ENCODE measurements around the gene MICU2.
A peak's percentile ranks its signal among the peaks of the same experiment; 100 is the strongest.

MICU2 gene

DNA sequence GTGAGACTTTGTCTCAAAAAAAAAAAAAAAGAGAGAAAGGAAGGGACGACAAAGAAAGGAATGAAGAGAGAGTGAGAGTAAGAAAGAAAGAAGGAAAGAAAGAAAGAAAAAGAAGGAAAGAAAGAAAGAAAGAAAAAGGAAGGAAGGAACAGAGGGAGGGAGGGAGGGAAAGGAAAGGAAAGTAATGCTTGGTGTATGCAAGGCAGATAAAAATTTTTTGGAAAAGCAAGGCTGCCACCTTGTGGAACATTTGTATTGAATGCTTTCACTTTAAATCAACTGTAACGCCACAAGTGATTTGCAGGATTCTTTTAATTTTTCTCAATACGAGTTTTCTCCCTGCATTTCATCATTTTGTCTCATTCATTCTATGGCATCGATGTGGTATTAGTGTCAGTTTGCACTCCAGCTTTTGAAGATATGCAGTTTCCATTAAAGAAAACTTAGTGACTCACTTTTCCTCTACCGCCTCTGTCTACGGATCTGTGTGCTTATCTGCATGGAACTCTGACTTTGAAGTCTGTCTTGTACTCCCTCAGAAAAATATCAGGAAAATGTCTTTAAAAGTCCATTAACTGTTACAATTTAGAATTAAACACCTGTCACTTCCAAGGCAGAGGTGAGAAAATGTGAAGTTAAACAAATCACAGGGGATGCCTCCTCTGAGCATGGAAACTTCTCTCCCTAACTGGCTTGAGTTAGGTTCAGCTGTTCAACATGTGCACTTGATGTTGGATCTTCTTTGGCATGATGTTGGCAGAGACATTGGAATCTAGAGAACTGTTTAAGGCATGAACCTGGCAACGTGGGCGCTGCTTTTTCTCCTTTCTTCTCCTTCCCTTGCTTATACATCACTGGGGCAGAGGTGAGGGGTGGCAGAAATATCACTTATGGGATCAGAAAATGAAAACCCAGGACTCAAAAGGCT is 124.8 kb downstream of the MICU2 start:
- peak; percentile 7 for DNase-seq

DNA sequence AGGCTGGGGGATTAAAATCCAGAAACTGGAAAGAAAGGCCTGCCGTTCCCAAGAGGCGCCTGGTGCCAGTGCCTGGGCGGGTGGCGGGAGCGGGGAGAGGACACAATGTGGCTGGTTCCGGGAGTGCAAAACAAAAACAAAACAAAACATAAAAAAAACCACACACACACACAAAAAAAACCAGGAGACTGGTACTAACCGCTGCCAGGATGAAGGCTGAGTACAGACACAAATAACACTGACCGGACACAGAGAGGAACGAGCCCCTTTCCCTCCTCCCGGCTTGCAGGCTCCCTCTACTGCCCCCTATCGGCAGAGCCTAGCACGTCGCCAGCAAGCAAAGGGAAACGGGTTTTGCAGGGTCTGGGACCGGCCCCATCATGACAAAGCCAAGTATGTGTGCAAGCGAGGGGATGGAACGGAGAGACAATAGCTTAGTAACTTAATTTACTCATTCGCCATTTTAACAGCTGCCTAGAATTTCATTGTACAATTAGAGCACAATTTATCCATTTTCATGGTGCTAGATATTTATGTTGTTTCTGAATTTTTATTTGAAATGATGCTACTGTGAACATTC is 127.0 kb downstream of the MICU2 start:
- peak; percentile 47 for DNase-seq

DNA sequence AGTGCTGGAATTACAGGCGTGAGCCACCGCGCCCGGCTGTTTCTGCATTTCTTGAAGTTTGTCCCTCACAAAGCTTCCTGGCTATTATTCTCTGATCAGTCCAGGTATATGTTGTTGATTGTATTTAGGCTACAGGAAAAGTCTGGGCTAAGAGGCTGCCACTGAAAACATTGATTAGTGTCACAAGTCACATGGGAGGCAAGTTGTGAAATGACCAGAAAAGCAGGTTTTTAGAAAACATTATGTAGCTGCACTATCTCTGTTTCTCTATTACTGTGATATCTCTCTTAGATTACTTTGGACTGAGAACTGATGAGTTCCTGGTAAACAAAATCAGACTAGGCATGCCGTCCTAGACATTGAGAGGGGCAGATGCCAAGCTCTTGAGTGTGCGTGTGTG is 128.9 kb downstream of the MICU2 start:
- DNase-seq = no peak

DNA sequence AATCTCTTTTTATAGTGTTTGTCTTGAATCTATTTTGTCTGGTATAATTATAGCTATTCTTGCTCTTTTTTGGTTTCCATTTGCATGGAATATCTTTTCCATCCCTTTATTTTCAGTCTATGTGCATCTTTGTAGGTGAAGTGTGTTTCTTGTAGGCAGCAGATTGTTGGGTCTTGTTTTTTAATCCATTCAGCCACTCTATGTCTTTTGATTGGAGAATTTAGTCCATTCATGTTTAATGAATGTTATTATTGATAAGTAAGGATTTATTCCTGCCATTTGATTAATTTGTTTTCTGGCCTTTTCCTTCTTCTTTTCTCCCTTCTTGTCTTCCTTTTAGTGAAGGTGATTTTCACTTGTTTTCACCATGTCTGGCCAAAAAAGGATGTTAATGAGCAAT is 133.2 kb downstream of the MICU2 start:
- DNase-seq = no peak

DNA sequence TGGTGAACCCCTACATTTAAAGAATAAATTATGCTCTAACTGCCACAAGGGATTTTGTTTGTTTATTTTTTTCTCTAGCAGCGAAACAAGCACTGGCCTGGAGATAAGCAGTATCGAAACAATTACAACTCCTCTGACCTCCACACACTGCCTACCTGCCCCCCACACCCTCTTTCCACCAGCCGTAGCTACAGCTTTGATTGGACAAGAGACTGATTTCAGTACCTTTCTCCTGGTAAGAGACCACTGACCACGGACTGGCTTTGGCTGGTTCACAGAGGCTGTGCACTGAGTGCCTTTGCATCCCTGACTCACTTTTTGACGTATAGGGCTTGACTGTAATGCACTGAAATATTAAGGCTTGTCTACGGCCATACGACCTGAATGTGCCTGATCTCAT is 137.4 kb downstream of the MICU2 start:
- DNase-seq = no peak

DNA sequence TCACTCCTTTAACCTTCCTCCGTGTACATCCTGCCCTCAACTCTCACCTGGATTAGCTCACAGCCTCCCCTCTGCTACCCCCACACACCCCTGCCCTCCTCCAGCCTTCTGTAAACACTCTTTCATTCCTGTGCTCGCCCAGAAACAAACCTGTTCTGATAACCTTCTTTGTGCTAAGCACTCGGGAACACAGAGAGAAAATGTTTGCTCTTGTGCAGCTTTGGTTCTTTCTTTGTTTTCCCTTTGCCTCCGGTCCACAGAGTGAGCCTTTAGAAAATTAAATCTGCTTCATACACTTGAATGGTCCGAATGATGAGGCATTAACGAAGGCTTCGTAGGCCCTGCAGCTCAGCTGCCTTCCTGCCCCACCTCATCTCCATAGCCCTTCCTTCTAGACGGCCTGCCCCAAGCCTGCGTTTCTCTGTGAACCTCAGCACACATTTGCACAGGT is 138.2 kb downstream of the MICU2 start:
- DNase-seq = peak; percentile 35

DNA sequence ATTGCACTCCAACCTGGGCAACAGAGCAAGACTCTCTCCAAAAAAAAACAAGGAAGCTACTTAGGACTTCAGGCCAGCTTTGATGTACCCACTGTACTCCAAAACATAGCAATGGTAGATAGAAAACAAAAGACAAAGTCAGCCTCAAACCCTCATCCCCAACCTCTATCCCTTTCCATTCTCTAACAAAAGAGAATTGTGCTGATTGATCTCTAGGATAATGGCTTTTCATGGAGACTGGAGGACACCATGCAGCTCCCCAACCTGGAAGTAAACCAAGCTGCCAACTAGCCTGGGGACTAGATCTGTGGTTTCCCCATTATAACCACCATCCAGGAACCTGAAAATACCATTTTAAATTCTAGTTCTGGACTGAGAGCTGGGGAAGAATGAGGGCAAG is 140.5 kb downstream of the MICU2 start:
- no peak for DNase-seq

DNA sequence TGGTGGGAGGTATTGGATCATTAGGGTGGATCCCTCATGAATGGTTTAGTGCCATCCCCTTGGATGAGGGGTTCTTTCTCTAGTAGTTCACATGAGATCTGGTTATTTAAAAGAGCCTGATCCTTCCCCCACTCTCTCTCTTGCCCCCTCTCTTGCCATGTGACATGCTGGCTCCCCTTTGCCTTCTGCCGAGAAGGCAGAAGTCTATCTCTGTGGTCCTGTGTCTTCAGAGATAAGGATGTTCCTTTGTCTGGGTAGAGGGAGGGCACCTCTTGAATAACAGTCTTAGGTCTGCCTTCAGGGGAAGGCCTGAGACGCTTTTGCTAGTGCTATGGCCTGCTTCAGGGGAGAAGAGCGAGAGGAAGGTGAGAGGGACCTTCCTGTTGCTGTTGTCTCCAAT is 142.8 kb downstream of the MICU2 start:
- no peak for DNase-seq

DNA sequence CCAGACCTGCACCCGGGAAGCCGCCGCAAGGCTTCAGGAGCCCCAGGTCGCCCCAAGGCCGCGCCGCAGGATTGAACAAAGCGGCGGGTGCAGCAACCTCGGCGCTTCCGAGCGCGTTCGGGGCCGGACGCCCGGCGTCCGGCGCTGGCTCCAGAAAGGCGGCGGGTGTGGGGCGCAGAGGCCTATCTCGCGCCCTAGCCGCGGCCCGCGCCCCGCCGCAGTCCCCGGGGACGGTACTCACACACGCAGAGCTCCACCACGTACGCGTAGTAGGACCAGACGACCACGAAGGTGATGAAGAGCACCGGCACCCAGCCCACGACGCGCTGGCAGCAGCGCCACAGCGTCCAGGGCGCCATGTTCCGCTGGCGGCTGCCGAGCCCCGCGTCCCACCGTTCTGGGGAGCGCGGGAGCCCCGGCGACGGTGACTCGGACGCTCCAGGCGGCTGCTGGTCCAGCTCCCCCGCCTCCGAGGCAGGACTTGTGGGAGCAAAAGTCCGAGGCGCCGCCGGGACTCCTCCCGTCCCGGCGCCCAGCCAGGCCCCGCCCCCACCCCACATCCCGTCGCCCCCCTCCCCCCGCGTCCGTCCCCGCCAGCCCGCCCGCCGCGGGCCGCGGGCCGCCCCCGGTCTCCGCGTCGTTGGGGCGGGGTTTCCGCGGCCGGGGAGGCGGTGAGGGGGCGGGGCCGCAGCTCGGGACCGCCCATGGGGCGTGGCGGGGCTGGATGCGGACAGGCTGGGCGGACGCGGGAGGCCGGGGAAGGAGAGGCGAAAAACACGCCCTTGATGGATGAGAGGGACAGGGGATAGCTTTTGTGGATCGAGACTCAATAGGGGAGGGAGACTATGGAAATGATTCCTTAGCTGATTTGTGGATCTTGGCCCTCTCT is 144.9 kb downstream of the MICU2 start, which contains the start of gene ZDHHC20:
Gene ZDHHC20 (minus strand): TSS at position 491 of the 889 bp plus-strand sequence. CDS start 132 bp downstream, at position 359.
- DNase-seq = no peak

DNA sequence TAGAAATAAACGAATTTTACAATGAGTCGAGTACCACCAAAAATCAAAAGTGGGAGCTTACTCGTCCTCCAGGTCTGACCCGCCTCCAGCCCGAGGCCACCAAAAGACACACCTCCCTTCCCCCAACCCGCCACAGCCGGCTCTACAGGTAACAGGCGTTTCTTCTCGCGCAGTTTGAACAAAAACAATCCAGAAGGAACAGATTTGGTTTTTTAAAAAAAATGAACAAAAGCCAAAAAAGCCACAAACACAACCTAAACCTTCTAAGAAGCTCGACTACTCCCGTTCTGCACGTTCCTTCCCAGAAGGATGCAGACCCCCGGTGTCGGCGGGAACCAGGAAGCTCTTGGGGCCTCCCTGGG is 145.5 kb downstream of the MICU2 start:
- peak; percentile 11 for DNase-seq

DNA sequence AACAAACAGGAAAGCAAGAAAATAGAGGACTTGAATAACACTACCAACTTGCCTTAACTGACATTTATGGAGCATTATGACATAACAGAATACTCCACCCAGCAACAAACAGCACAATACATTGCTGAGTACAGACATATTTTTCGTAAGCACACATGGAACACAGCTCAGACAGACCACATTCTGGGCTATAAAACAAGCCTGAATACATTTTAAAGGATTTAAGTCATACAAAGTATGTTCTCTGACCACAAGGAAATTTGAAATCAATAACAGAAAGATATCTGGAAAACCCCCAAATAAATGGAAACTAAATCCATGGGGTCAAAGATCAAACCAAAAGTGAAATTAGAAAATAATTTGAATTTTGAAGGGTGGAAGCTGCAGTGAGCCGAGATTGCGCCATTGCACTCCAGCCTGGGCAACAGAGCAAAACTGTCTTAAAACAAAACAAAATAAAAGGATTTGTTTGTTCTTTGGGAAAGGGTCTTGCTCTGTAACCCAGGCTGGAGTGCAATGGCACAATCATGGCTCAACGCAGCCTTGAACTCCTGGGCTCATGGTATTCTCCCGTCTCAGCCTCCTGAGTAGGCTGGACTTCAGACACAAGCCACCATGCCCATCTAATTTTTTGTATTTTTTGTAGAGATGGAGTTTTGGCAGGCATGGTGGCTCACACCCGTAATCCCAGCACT is 150.4 kb downstream of the MICU2 start:
- DNase-seq = no peak

DNA sequence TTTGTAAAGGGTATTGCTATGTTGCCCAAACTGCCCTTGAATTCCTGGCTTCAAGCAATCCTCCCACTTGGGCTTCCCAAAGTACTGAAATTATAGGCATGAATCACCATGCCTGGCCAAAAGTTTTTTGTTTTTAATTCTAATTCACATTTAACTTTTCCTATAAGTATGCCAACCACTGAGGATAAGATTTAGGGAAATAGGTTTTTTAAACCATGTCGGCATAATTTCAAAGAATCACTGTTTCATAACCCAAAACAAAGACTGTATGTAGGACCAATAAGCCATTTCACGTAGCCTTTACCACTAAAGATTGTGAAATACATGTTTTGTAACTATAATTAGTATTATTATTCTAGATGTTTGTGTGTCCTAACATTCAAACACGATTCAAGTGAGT is 153.0 kb downstream of the MICU2 start:
- DNase-seq = no peak

DNA sequence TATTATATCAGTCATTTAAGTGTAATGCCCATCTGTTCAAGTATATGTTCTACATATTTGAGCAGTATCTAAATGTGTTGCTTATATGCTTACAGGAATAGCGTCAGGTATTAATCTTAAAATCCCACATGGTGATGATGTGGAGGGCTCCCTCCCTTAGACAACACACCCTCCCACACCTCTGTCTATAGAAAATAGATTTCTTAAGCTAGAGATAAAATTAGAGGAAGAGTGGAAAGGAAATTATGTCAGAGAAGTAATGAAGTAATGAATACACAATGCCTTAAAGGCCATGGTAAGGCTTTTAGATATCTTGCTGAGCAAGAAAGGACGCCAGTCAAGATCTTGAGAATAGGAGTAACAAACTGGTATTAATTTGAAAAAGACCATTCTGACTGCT is 157.3 kb downstream of the MICU2 start:
- no peak for DNase-seq

DNA sequence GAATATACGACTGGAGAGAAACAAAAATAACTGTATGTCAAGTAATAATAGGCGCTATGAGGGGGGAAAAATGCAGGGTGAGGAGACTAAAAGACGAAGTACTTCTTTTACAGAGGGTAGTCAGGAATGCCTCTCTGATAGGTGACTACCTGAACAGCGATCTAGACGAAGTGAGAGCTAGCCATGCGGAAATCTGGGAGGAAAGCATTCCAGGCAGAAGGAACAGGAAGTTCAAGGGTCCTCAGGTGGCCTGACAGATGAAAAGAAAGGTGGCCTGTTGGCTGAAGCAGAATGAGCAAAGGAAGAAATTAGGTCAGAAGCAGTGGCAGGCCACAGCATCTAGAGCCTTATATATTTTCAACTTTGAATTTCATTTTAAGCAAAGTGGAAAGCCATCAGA is 158.2 kb downstream of the MICU2 start:
- DNase-seq = no peak

DNA sequence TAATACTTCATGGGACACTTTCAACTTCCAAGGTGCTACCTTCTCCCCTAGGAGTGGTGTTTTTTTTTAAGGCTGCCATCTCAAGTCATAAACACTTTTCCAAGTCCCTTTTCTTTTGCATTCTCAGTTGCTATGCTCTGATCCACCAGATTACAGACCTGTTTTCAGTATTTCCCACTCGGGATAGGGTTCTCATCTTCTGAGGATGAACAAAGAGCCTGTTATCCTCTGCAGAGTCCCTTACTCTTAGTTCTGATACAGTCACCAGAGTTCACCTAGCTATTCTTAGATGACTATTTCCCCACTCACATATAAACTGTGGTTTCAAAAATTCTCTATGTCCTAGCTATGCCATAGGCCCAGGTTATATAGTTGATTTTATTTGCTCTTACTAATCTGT is 160.8 kb downstream of the MICU2 start:
- no peak for DNase-seq
